GM03348 (cell line): Measurements from ENCODE around the gene ENGASE.

Experiments used
- DNase-seq: peaks from one replicate; pipeline ENCODE4 v3.0.0; 2012; ENCODE audit warnings: low spot score

The ENGASE gene

GRCh38 chr17:79080761-79081290 is 6.2 kb downstream of the ENGASE start:
- DNase-seq, result no peak

GRCh38 chr17:79081571-79082276 is 7.1 kb downstream of the ENGASE start:
- DNase-seq, result no peak

DNA sequence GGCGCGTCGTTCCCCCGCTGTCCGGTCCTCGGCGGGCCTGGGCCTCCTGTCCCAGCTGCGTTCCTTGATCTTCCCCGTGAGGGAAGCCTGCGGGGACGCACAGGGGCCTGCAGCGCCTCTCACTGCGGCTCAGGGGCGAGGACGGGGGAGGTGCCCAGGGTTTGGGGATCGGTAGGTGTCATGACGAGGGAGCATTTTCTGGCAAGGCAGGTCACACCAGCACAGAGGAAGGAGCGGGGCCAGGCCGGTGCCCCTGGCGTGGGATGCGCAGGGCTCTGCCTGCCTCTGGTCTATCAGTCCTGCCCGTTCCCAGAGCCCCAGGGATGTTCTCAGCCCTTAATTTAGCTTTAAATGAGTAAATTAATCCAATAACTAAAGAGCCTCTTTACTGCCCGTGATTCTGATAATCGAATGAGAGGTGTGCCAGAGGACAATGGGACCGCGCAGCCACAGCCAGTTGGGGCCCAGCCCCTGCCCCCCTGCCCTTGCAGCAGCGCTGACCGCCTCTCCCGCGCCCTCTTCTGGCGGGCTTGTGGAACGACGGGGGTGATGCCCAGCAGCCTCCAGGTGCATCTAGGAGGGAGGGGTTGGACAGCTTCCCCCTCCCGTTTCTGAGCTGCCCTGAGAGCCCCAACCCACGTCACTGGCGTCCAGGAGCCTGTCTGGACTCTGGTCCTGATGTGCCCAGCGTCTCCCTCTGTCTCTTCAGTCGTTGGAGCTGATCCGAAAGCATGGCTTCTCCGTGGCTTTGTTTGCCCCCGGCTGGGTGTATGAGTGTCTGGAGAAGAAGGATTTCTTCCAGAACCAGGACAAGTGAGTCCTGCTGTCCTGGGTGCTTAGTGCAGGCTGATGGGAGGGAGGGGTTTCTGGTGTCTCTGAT is 7.9 kb downstream of the ENGASE start:
- peak; percentile 85 for DNase-seq

DNA sequence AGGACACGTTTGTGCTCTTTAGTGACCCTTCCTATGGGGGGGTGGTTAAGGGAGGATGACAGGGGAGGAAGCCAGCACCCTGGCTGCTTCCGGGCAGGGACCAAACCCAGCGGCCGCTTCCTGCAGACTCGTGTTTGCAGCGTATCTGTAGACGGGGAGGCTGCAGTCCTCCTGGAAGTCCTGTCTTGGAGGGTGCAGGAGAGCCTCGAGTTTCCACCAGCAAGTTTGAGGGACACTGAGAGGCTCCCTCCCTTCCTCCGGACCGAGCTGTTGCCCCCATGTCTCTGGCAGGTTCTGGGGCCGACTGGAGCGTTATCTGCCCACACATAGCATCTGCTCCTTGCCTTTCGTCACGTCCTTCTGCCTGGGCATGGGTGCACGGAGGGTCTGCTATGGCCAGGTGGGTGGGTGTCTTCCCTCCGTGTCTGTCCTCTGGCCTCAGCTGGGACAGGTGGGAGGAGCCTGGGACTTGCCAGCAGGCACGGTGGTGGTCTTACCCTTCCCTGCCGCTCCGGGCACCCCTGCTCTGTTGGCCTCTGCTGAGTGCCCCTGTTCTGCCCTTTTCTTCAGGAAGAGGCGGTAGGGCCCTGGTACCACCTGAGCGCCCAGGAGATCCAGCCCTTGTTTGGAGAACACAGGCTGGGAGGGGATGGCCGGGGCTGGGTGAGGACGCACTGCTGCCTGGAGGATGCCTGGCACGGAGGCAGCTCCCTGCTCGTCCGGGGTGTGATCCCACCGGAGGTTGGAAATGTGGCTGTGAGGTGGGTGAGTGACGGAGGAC is 8.8 kb downstream of the ENGASE start:
- DNase-seq, result no peak

- no peak for DNase-seq
Measured at GRCh38 chr17:79084291-79085153, 9.9 kb downstream of the ENGASE start.

- DNase-seq, result no peak
Measured at GRCh38 chr17:79085154-79085920, 10.7 kb downstream of the ENGASE start.

DNA sequence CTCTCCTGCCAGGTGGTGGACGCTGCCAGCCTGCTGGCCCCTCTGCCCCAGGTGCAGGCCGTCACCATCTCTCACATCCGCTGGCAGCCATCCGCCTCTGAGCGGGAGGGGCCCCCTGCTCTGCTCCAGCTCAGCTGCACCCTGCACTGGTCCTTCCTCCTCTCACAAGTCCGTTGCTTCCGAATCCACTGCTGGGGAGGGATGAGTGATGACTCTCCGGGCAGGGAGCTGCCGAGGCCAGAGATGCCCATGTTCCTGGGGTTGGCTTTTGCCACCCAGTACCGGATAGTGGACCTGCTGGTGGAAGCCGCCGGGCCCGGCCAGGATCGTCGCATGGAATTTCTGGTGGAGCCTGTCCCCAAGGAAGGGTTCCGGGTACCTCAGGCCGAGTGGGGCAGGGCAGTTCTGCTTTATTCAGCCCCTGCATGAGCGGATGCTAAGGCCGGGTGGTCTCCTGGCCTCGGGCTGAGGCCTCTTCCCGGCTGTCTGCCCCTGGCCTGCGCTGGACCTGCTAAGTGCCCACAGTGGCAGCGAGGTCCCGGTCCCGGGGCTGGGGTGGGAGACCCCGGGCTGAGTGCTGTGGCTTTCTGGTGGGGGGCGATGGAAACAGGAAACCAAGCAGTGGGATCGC is 11.4 kb downstream of the ENGASE start:
- DNase-seq, result no peak

DNA sequence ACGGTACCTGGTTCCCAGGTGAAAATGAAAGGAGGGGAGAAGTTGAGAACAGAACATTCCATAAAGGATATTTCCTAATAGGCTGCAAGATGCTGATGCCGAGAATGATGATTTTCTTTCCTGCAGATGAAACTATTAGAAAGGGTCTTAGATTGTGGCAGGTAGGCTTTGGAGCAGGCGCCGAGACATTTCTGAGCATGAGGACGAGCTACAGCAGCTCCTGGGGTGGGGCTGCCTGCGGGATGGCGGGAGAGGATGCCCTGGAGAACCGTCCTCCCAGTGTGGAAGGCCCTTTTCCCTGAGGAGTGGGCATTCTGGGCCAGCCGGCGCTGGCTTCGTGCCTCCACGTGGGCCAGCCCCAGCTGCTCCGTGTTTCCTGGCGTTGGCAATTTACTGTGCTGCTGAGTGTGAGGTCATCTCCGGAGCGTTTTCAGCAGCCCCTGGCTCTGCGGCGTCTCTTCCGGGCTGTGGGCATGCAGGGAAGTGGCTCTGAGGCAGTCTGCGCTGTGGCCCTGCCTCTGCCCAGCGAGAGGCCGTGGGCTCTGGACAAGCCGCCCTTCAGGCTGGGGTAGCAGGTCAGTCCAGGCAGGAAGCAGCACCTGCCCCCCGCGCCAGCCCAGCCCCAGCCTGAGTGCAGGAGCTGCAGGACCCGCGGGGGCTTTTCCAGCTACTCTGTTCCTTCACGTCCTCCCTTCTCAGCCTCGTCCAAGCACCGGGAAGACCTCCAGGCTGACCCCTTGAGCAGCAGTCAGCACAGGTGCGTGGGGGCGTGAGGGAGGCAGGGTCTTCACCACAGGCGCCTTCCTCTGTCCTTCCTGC is 12.2 kb downstream of the ENGASE start:
- DNase-seq, result no peak

GRCh38 chr17:79087428-79088143 is 13.0 kb downstream of the ENGASE start:
- DNase-seq, result peak; percentile 91

GRCh38 chr17:79088247-79088996 is 13.8 kb downstream of the ENGASE start:
- DNase-seq, result no peak

DNA sequence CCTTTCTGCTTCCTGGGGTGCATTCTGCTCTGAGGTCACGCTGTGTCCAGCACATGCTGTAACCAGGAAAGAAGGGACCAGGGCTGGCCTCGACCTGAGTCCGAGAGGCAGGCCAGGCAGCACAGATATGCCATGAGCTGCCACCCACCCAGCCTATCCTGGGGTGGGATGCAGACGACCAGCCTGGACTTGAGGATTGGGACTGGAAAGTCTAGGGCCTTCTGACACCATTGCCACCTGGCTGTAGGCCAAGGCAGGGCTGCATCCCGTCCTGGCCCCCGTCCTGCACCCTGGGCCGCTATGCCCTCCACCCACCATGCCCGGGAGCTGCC is 14.3 kb downstream of the ENGASE start:
- DNase-seq, result no peak

DNA sequence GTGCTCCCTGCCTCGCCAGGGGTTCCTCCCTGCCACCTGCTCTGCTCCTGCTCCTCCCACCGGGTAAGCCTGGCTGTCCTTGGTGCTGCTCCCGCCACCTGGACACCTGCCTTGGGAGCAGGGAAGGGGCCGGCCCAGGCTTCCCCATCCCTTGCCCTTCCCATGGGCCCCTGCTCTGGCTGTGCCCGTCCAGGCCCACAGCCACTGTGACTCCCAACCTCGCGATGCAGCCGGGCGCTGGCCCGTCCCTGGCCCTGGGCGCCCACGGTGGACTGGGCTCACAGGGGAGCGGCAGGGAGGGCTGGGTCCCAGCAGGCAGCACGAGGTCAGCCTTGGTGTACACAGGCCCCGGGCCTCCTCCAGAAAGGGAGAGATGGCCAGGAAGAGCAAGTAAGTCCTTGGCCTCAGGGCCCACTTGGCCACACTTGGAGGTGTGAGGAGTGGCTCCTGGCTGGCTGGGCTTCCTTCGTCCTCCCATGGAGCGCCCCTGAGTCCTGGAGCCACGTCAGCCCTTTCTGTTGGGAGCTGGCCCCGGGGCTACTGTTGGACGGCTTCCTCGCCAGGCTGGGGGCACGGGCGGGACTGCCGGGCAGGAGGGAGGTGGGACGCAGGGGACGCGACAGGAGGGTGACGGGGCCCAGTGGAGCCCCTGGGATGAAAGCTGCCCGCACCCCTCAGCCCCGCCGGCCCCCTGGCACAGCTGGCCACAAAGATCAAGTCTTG is 15.3 kb downstream of the ENGASE start:
- no peak for DNase-seq

GRCh38 chr17:79090443-79091225 is 16.0 kb downstream of the ENGASE start:
- peak; percentile 71 for DNase-seq

DNA sequence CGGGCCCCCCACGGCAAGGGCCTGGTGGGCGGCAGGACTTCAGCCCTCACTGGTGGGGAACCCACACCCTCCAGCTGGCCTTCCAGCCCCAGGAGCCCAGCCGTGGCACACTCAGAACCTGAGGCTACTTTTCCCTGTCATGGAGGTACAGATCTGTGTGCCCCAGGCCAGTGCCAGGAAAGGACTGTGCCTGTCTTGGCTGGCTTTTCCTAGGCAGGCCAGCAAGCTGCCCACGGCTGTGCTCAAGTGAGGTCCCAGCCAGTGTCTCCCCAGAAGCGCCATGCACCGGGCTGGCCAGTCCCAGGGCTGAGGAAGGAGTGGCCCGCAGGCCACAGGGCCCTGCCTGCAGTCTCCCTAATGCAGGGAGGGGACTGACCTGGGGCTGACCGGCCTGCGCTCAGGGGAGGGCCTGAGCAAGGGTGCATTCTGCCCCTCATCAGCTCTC is 16.6 kb downstream of the ENGASE start:
- DNase-seq, result no peak

GRCh38 chr17:79092567-79092966 is 17.9 kb downstream of the ENGASE start:
- DNase-seq, result no peak

GRCh38 chr17:79093270-79093669 is 18.6 kb downstream of the ENGASE start:
- DNase-seq, result no peak
